NT2/D1 (cell line): Measurements from ENCODE around the gene CARM1.
"Not testable (repeated sequence)": the region's sequence is repeated elsewhere in the genome, so short reads cannot be mapped to it uniquely, and the experiment has no call there.

Source experiments
- SUZ12 ChIP-seq: IDR thresholded peaks from 2 replicates; pipeline ENCODE4 v1.6.1; 2011; ENCODE audit not compliant: insufficient read length, insufficient read depth; ENCODE audit errors: extremely low read depth
- ZNF274 ChIP-seq: IDR thresholded peaks from 2 replicates; pipeline ENCODE4 v1.6.1; 2011; ENCODE audit warnings: mild to moderate bottlenecking, low read depth, low read length

GRCh38 chr19:10877608-10878007, 6.3 kb downstream of the CARM1 start:
- TF ChIP-seq ZNF274, SUZ12: not testable (repeated sequence)
